ENCODE results near the gene GARIN5B. TPM values are rescaled to one million over a fixed set of nuclear protein-coding genes. Genes with fewer than 3 reads are reported as not detected.
"Not testable (repeated sequence)": the region's sequence is repeated elsewhere in the genome, so short reads cannot be mapped to it uniquely, and the experiment has no call there.

GARIN5B gene
- total RNA-seq (not detected), polyA plus RNA-seq (not detected)
- long read RNA-seq, donor 1, result 0 reads
- long read RNA-seq, donor 2, result 0 reads
- long read RNA-seq, donor 3, result 0 reads
- long read RNA-seq, donor 4, result 0 reads

DNA sequence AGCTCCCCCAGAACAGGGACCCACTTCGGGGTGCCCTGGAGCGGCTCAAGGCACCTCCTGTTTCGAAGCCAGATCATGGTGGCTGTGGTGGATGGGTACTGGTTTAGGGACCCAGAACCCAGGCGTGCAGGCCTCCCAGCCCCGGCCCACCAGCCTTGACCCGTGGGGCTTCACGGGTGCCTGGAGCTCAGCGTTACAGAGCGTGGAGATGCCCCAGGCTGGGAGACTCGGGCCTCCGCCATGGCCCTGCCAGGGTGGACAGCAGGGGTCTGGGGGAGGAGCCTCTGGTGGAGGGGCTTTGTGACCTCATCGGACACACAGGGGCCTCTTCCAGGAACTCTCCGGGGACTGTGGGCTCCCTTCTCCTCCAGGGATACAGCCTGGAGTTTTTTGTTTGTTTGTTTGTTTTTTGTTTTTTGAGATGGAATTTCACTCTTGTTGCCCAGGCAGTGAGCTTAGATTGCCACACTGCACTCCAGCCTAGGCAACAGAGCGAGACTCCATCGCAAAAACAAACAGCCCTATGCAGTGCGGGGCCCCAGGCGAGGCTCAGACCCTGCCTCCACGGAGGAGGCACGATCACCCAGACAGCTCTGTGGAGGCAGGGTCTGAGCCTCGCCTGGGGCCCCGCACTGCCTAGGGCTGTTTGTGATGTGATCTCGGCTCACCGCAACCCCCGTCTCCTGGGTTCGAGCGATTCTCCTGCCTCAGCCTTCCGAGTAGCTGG lies at the start of gene GARIN5B:
Gene GARIN5B (minus strand): TSS at position 271 of the 727 bp plus-strand sequence. CDS start 194 bp downstream, at position 77.
- intact Hi-C loops (cut with DNase I), result no loop called here
- DNase-seq (no peak), ATAC-seq (no peak)
- 78% methylated on average over 27 of the region's 27 CpGs for WGBS
- Histone ChIP-seq H3K27me3 (ENCODE audit: control insufficient read depth, insufficient read depth) (no peaks in the 10 kb centered on the region), H3K4me3 (ENCODE audit: low read length) (no peak within 1 kb of the TSS), H3K27ac (ENCODE audit: low read length) (no peak within 1 kb of the TSS), H3K9me3 (ENCODE audit: control insufficient read depth, low read length) (no peaks in the 10 kb centered on the region), H3K4me1 (ENCODE audit: control insufficient read depth, insufficient read depth, low read length) (no peaks in the 10 kb centered on the region)

DNA sequence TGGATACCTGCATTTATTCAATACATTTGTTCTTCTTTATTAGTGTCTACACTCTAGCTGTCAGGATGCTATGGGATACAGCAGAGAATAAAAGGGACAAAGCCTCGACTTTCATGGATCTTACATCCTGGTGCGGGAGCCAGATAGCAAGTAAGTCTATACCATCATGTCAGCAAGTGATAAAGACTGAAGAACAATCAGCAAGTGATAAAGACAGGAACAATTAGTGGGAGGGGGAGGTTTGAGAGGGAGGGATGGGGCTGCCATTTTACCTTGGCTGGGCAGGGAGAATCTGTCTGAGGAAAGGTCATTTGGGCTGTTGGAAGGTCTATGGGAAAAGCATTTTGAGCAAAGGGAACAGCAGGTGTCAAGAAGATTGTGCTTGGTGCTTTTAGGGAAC lies 47.1 kb upstream of the GARIN5B start:
- WGBS, result 80% methylated on average over 2 of the region's 2 CpGs
- no peak for DNase-seq
- no peaks in the 10 kb centered on the region for H3K9me3 ChIP-seq (ENCODE audit: control insufficient read depth, low read length)
- H3K27me3 ChIP-seq (ENCODE audit: control insufficient read depth, insufficient read depth), result no peaks in the 10 kb centered on the region
- H3K4me3 ChIP-seq (ENCODE audit: low read length), result no peak overlapping the region
- intact Hi-C loops (cut with DNase I), result loop anchor here in 1 of 4 donors (10.0 kb wide), 1 partner anchor 265 kb away; the partner anchor contains the start of gene TNNT1
- no peak overlapping the region for H3K27ac ChIP-seq (ENCODE audit: low read length)
- no peak for ATAC-seq
- peaks cover 12% of the 10 kb centered on the region for H3K4me1 ChIP-seq (ENCODE audit: control insufficient read depth, insufficient read depth, low read length)

DNA sequence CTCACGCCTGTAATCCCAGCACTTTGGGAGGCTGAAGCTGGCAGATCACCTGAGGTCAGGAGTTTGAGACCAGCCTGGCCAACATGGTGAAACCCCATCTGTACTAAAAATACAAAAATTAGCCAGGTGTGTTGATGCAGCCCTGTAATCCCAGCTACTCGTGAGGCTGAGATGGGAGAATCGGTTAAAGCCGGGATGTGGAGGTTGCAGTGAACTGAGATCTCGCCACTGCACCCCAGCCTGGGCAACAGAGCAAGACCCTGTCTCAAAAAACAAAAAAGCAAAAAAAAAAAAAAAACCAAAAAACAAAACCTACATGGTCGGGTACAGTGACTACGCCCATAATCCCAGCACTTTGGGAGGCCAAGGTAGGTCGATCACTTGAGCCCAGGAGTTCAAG lies 46.1 kb upstream of the GARIN5B start:
- intact Hi-C loops (cut with DNase I); H3K9me3 ChIP-seq (ENCODE audit: control insufficient read depth, low read length); H3K27ac ChIP-seq (ENCODE audit: low read length); H3K4me3 ChIP-seq (ENCODE audit: low read length); ATAC-seq; H3K27me3 ChIP-seq (ENCODE audit: control insufficient read depth, insufficient read depth): not testable (repeated sequence)
- WGBS, result 92% methylated on average over 8 of the region's 8 CpGs
- peaks cover 12% of the 10 kb centered on the region for H3K4me1 ChIP-seq (ENCODE audit: control insufficient read depth, insufficient read depth, low read length)
- DNase-seq, result peak in 1 of 3 donors; percentile 28

DNA sequence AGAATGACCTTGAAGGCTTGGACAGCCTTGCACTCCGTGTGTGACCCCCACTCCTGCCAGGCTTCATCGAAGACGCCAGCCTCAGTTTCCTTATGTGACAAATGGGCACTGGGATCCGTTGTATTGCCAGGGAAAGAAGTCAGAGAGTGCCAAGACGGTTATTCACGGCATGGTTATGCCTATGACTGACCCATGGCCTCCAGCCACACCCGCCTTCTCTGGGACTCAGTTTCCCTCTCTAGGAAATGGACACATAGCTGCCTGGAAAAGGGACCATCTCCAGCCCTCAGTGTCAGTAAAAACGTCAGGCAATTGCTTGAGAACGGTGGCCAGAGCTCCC lies 45.4 kb upstream of the GARIN5B start:
- ATAC-seq (no peak), DNase-seq (peak in 1 of 3 donors; percentile 32)
- intact Hi-C loops (cut with DNase I), result no loop called here
- WGBS, result 67% methylated on average over 9 of the region's 9 CpGs
- H3K4me1 ChIP-seq (ENCODE audit: control insufficient read depth, insufficient read depth, low read length), result peaks cover 12% of the 10 kb centered on the region
- peak overlapping the region; percentile 54 for H3K4me3 ChIP-seq (ENCODE audit: low read length)
- no peaks in the 10 kb centered on the region for H3K9me3 ChIP-seq (ENCODE audit: control insufficient read depth, low read length)
- peak overlapping the region; percentile 100 for H3K27ac ChIP-seq (ENCODE audit: low read length)
- H3K27me3 ChIP-seq (ENCODE audit: control insufficient read depth, insufficient read depth), result no peaks in the 10 kb centered on the region

DNA sequence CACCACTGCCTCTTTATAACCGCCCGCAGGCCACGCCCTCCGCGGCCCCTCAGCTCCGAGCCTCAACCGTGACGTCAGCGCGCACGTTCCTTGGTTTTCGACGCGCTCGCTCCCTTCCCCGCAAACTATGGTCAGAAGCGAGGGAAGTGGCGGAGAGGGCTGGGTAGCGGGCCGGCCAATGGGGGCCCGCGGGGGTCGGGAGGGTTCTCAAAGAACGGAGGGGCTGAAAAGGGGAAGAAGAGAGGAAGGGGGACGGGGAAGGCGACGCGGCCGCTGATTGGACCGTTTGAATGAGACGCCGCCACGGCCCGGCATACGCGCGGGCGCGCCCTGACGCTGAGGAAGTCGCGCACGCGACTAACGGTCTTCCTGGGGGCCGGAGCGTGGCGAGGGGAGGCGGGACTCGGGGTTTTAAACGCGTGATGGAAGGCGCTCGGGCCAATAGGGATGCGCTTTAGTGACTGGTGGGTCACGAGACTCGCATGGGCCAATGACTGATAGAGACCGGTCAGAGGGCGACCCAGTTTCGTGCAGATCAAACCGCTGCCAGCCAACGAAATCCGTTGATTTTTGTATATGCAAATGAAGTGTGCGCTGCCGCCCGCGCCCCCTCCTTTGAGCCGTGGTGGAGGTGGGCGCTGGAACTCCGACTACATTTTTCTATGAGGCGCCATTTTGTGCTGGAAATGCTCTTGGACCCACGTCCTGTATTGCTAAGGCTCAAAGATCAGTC lies 44.9 kb upstream of the GARIN5B start:
- under 1% methylated on average over 72 of the region's 72 CpGs for WGBS

DNA sequence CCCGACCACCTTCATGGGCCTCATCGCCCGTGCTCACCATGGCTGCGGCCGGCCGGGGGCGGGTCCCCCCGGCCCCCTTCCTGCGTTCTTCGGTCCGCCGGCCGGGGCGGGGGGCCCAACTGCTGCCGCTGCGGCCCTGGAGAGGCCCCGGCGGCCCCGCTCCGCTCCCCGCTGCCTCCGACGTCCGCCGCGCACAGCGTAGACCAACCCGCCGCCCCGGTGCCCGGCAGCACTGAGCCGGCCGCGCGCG lies 44.4 kb upstream of the GARIN5B start, which contains the start of gene UBE2S:
Gene UBE2S (minus strand): TSS at position 239 of the 250 bp plus-strand sequence. CDS start 199 bp downstream, at position 40.
- DNase-seq; H3K27me3 ChIP-seq (ENCODE audit: control insufficient read depth, insufficient read depth); intact Hi-C loops (cut with DNase I); H3K9me3 ChIP-seq (ENCODE audit: control insufficient read depth, low read length); ATAC-seq: not testable (repeated sequence)
- Histone ChIP-seq H3K4me3 (ENCODE audit: low read length) (peak within 1 kb of the TSS; percentile 94), H3K27ac (ENCODE audit: low read length) (peak within 1 kb of the TSS; percentile 100), H3K4me1 (ENCODE audit: control insufficient read depth, insufficient read depth, low read length) (peaks cover 12% of the 10 kb centered on the region)
- under 1% methylated on average over 36 of the region's 36 CpGs for WGBS

More for the DNA sequence above, 44.9 kb upstream of the GARIN5B start:
- H3K27ac ChIP-seq (ENCODE audit: low read length), result peak overlapping the region; percentile 100
- intact Hi-C loops (cut with DNase I), result no loop called here
- peak; percentile 97 for ATAC-seq
- no peaks in the 10 kb centered on the region for H3K9me3 ChIP-seq (ENCODE audit: control insufficient read depth, low read length)
- DNase-seq, result peak; percentile 99
- peaks cover 12% of the 10 kb centered on the region for H3K4me1 ChIP-seq (ENCODE audit: control insufficient read depth, insufficient read depth, low read length)
- H3K27me3 ChIP-seq (ENCODE audit: control insufficient read depth, insufficient read depth), result no peaks in the 10 kb centered on the region
- peak overlapping the region; percentile 94 for H3K4me3 ChIP-seq (ENCODE audit: low read length)

DNA sequence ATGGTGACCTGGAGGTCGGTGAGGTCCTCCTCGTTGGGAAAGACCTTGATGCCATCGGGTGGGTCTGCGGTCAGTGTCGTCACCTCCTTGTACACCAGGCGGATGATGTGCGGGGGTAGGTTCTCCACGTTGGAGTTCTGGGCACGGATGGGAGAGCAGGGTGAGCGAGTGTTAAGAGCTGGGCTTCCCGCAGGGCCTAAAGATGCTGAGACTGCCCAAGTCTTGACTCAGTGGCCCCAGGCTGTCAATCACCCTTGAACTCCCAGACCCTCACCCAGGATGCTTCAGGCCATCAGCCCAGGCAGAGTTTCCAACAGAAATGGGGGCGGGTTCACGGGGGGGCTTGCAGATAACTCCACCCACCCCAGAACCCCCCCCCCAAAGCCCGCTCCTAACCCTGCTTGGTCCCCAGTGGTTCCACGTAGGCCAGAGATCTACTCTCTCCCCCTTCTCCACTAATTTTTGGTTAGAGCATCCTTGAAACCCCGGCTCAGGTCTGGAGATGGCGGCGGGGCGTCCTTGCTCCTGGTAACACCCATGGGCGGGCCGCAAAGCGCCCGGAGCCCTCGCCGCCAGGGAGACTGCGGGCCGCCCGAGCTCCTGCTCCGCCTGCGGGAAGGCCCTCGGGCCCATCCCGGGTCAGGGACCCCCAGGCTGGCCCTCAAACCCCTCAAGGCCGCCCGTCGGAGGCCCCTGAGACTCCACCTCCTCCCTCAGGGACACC lies 43.9 kb upstream of the GARIN5B start:
- no peaks in the 10 kb centered on the region for H3K27me3 ChIP-seq (ENCODE audit: control insufficient read depth, insufficient read depth)
- intact Hi-C loops (cut with DNase I), result no loop called here
- H3K4me3 ChIP-seq (ENCODE audit: low read length), result peak overlapping the region; percentile 94
- ATAC-seq (peak; percentile 0 to 11), DNase-seq (peak; percentile 60 to 81 (median 77))
- WGBS, result 12% methylated on average over 35 of the region's 35 CpGs
- no peaks in the 10 kb centered on the region for H3K9me3 ChIP-seq (ENCODE audit: control insufficient read depth, low read length)
- peaks cover 12% of the 10 kb centered on the region for H3K4me1 ChIP-seq (ENCODE audit: control insufficient read depth, insufficient read depth, low read length)
- H3K27ac ChIP-seq (ENCODE audit: low read length), result peak overlapping the region; percentile 69

DNA sequence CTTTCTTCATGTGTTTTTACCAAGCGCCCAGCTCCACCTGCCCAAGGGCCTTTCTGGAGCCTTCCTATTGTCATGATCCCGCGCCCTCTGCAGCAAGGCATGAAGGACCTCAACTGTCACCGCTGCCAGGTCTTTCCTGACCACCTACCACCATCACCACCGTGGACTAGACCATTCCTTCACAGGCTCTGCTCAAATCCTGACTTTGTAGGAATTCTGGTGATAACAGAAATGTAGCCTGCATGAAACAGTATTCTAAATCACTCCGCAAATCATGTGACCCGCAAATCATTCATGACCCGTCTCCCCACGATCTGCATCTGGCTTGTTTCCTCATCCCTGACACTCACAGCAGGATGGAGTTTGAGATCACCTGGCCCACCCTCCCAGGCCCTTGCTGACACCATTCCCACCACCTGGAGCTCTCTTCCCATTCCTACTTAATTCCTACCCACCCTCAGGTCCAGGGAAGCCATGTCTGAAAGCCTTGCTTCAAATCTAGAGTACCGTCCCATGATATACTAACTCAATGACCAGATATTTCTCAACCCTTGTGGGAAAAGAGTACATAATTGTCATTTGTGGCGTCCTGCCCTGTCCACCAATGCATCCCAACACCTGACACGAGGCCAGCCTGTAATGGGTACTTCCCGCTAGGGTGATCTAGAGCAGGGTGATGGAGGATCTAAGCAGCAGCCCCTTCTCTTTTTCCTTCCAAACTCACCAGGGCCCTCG lies 43.2 kb upstream of the GARIN5B start:
- WGBS, result 81% methylated on average over 14 of the region's 14 CpGs
- DNase-seq, result peak in 1 of 3 donors; percentile 23
- no peak for ATAC-seq
- no peak overlapping the region for H3K4me3 ChIP-seq (ENCODE audit: low read length)
- peaks cover 12% of the 10 kb centered on the region for H3K4me1 ChIP-seq (ENCODE audit: control insufficient read depth, insufficient read depth, low read length)
- intact Hi-C loops (cut with DNase I), result no loop called here
- H3K9me3 ChIP-seq (ENCODE audit: control insufficient read depth, low read length), result no peaks in the 10 kb centered on the region
- H3K27me3 ChIP-seq (ENCODE audit: control insufficient read depth, insufficient read depth), result no peaks in the 10 kb centered on the region
- no peak overlapping the region for H3K27ac ChIP-seq (ENCODE audit: low read length)

DNA sequence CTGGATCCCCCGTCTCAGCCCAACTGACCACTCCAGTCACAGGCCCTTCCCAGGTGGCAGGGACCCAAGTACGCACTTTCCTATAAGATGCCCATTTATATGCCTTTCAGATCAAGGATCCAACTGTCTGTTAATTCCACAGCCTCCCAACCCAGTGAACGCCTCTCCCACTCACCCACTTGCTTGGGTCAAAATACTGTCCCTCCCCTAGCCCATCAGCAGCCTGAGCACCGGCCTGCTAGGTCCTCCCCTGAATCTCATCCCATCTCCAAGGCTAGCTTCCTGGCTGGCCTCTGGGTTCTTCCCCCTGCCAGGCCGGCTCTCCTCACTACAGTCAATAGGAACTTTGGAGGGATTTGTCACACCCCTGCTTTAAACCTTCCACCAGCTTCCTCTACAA lies 42.6 kb upstream of the GARIN5B start:
- intact Hi-C loops (cut with DNase I), result no loop called here
- no peak overlapping the region for H3K4me3 ChIP-seq (ENCODE audit: low read length)
- no peaks in the 10 kb centered on the region for H3K9me3 ChIP-seq (ENCODE audit: control insufficient read depth, low read length)
- DNase-seq (peak in 1 of 3 donors; percentile 30), ATAC-seq (no peak)
- no peak overlapping the region for H3K27ac ChIP-seq (ENCODE audit: low read length)
- no peaks in the 10 kb centered on the region for H3K27me3 ChIP-seq (ENCODE audit: control insufficient read depth, insufficient read depth)
- H3K4me1 ChIP-seq (ENCODE audit: control insufficient read depth, insufficient read depth, low read length), result peaks cover 12% of the 10 kb centered on the region
- WGBS, result 86% methylated on average over 5 of the region's 5 CpGs

DNA sequence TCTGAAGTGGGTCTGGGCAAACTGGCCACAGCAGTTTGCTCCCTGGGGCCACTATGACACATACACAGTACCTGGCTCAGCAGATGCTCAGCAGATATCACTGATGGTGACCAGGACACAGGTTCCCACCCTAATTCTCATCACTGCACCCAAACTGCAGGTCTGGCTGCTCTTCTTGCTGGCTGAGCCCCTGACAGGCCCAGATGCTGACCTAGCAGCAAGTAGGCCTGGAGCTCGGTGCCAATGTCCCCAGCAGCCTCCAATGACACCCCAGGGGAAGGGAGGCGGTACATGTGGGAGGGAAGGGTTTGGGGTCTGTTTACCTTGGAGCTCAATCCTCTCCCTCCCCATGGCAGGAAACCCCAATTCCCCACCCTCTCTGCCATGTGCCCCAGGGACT lies 39.4 kb upstream of the GARIN5B start:
- intact Hi-C loops (cut with DNase I), result no loop called here
- H3K27ac ChIP-seq (ENCODE audit: low read length), result no peak overlapping the region
- 71% methylated on average over 2 of the region's 2 CpGs for WGBS
- no peak overlapping the region for H3K4me3 ChIP-seq (ENCODE audit: low read length)
- DNase-seq (peak in 1 of 3 donors; percentile 13), ATAC-seq (no peak)
- H3K27me3 ChIP-seq (ENCODE audit: control insufficient read depth, insufficient read depth), result no peaks in the 10 kb centered on the region
- peaks cover 7% of the 10 kb centered on the region for H3K4me1 ChIP-seq (ENCODE audit: control insufficient read depth, insufficient read depth, low read length)
- H3K9me3 ChIP-seq (ENCODE audit: control insufficient read depth, low read length), result no peaks in the 10 kb centered on the region

Data from right cardiac atrium (tissue), 5 donors.